ENCODE data around the gene GLUL.
"Not testable (repeated sequence)": the region's sequence is repeated elsewhere in the genome, so short reads cannot be mapped to it uniquely, and the experiment has no call there.

Gene GLUL

GRCh38 chr1:182381962-182382819, 9.4 kb downstream of the GLUL start:
- Histone ChIP-seq H3K36me3 (ENCODE audit: control insufficient read depth, insufficient read depth, low read length) (peaks cover 32% of the 10 kb centered on the region), H3K4ac (ENCODE audit: low read depth, low read length) (no peak overlapping the region), H3K4me1 (ENCODE audit: control insufficient read depth, low read depth, low read length) (peaks cover 4% of the 10 kb centered on the region), H3K56ac (ENCODE audit: low read length) (no peak overlapping the region), H3K4me3 (ENCODE audit: low read length) (no peak overlapping the region), H3K18ac (ENCODE audit: low read length) (no peak overlapping the region), H3K79me2 (ENCODE audit: control insufficient read depth, insufficient read depth, low read length) (peaks cover 8% of the 10 kb centered on the region), H2BK120ac (ENCODE audit: low read depth, low read length) (no peak overlapping the region), H2BK15ac (replicated peaks; ENCODE audit: low read depth) (no peak overlapping the region), H2BK5ac (ENCODE audit: low read length) (no peak overlapping the region), H4K5ac (ENCODE audit: low read length) (no peak overlapping the region), H3K27ac (ENCODE audit: low read depth, low read length) (no peak overlapping the region), H4K8ac (ENCODE audit: low read depth, low read length) (no peak overlapping the region), H2AK5ac (ENCODE audit: low read length) (no peak overlapping the region), H3K79me1 (ENCODE audit: low read length) (peaks cover 21% of the 10 kb centered on the region), H3K27me3 (ENCODE audit: insufficient read depth, low read length, poor library complexity) (no peaks in the 10 kb centered on the region), H3K9ac (ENCODE audit: low read length) (no peak overlapping the region), H3K23ac (ENCODE audit: low read length) (no peak overlapping the region), H3K4me2 (ENCODE audit: low read length) (no peak overlapping the region)
- peak; percentile 25 for DNase-seq
- no CpG with 5 or more reads among the region's 9 CpGs for WGBS (ENCODE audit: extremely low coverage, insufficient coverage, low lambda C conversion rate)

DNA sequence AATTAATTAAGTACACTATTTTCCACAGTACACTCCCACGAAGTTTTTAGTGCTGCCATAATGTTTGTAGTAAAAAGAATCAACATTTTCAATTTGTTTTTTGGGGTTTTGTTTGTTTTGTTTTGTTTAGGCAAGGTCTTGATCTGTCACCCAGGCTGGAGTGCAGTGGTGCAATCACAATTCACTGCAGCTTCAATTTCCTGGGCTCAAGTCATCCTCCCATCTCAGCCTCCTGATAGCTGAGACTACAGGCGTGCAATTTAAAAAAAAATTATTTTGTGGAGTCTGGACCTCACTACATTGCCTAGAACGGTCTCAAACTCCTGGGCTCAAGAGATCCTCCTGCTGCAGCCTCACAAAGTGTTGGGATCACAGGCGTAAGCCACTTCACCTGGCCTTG, 11.4 kb downstream of the GLUL start:
- H3K4ac ChIP-seq (ENCODE audit: low read depth, low read length): no peak overlapping the region
- no peak overlapping the region for H2BK120ac ChIP-seq (ENCODE audit: low read depth, low read length)
- H3K27me3 ChIP-seq (ENCODE audit: insufficient read depth, low read length, poor library complexity): no peaks in the 10 kb centered on the region
- no peak overlapping the region for H4K8ac ChIP-seq (ENCODE audit: low read depth, low read length)
- H2AK5ac ChIP-seq (ENCODE audit: low read length): no peak overlapping the region
- no peak overlapping the region for H3K9ac ChIP-seq (ENCODE audit: low read length)
- H2BK5ac ChIP-seq (ENCODE audit: low read length): no peak overlapping the region
- H3K23ac ChIP-seq (ENCODE audit: low read length): no peak overlapping the region
- peaks cover 4% of the 10 kb centered on the region for H3K4me1 ChIP-seq (ENCODE audit: control insufficient read depth, low read depth, low read length)
- H3K79me2 ChIP-seq (ENCODE audit: control insufficient read depth, insufficient read depth, low read length): no peaks in the 10 kb centered on the region
- H3K27ac ChIP-seq (ENCODE audit: low read depth, low read length): no peak overlapping the region
- no peak overlapping the region for H2BK15ac ChIP-seq (replicated peaks; ENCODE audit: low read depth)
- no peak for DNase-seq
- H3K4me2 ChIP-seq (ENCODE audit: low read length): no peak overlapping the region
- H3K56ac ChIP-seq (ENCODE audit: low read length): no peak overlapping the region
- peaks cover 4% of the 10 kb centered on the region for H3K79me1 ChIP-seq (ENCODE audit: low read length)
- H4K5ac ChIP-seq (ENCODE audit: low read length): no peak overlapping the region
- no peak overlapping the region for H3K4me3 ChIP-seq (ENCODE audit: low read length)
- WGBS (ENCODE audit: extremely low coverage, insufficient coverage, low lambda C conversion rate): no CpG with 5 or more reads among the region's 4 CpGs
- H3K18ac ChIP-seq (ENCODE audit: low read length): no peak overlapping the region
- peaks cover 14% of the 10 kb centered on the region for H3K36me3 ChIP-seq (ENCODE audit: control insufficient read depth, insufficient read depth, low read length)

DNA sequence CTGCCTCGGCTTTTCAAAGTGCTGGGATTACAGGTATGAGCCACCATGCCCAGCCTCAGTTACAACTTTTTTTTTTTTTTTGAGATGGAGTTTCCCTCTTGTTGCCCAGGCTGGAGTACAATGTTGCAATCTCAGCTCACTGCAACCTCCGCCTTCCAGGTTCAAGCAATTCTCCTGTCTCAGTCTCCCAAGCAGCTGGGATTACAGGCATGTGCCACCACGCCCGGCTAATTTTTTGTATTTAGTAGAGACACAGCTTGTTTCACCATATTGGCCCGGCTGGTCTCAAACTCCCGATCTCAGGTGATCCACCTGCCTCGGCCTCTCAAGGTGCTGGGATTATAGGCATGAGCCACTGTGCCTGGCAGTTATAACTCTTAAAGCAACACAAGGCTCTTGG, 11.8 kb downstream of the GLUL start:
- not testable (repeated sequence) for H3K4me2 ChIP-seq (ENCODE audit: low read length); H3K56ac ChIP-seq (ENCODE audit: low read length); H3K27ac ChIP-seq (ENCODE audit: low read depth, low read length); H2BK120ac ChIP-seq (ENCODE audit: low read depth, low read length); H2BK5ac ChIP-seq (ENCODE audit: low read length); H3K4me3 ChIP-seq (ENCODE audit: low read length); H3K4me1 ChIP-seq (ENCODE audit: control insufficient read depth, low read depth, low read length); DNase-seq; H3K4ac ChIP-seq (ENCODE audit: low read depth, low read length); H3K27me3 ChIP-seq (ENCODE audit: insufficient read depth, low read length, poor library complexity); H3K18ac ChIP-seq (ENCODE audit: low read length); H3K79me2 ChIP-seq (ENCODE audit: control insufficient read depth, insufficient read depth, low read length); H3K9ac ChIP-seq (ENCODE audit: low read length); H2BK15ac ChIP-seq (replicated peaks; ENCODE audit: low read depth); H3K23ac ChIP-seq (ENCODE audit: low read length); H3K79me1 ChIP-seq (ENCODE audit: low read length); H2AK5ac ChIP-seq (ENCODE audit: low read length); H4K8ac ChIP-seq (ENCODE audit: low read depth, low read length); H4K5ac ChIP-seq (ENCODE audit: low read length)
- H3K36me3 ChIP-seq (ENCODE audit: control insufficient read depth, insufficient read depth, low read length): peaks cover 12% of the 10 kb centered on the region
- WGBS (ENCODE audit: extremely low coverage, insufficient coverage, low lambda C conversion rate): no CpG with 5 or more reads among the region's 7 CpGs

DNA sequence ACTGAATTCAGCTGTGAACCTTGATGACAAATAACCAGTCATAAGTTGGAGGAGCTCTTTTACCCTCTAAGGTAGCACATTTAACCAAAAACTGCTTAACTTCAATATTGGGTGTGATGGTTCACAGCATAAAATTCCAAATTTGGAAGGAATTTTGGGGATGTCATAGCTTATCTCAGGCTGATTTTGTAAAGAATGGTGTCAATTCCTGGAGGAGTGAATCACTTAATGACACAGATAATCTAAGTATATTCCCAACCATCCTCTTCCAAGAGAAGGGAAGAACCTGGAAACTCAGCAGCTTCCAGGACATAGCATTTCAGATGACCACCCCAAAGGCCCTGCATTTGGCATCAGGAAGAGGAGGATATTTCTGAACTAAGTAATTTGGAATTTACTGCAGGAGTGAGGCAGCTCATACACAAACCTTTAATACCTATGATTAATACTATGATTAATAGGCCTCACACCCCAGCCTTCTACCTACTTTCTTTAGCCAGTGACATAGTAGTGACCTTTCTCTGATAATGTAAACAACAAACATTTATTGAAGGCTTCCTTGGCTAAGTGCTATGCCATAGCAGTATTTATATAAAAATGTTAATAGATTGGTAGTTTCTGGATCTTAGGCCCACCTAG, 14.5 kb downstream of the GLUL start:
- Histone ChIP-seq H3K27ac (ENCODE audit: low read depth, low read length) (no peak overlapping the region), H3K79me1 (ENCODE audit: low read length) (no peaks in the 10 kb centered on the region), H2BK5ac (ENCODE audit: low read length) (no peak overlapping the region), H3K9ac (ENCODE audit: low read length) (no peak overlapping the region), H4K5ac (ENCODE audit: low read length) (no peak overlapping the region), H3K18ac (ENCODE audit: low read length) (no peak overlapping the region), H3K4me1 (ENCODE audit: control insufficient read depth, low read depth, low read length) (peaks cover 2% of the 10 kb centered on the region), H2BK120ac (ENCODE audit: low read depth, low read length) (no peak overlapping the region), H2AK5ac (ENCODE audit: low read length) (no peak overlapping the region), H3K27me3 (ENCODE audit: insufficient read depth, low read length, poor library complexity) (no peaks in the 10 kb centered on the region), H3K4me2 (ENCODE audit: low read length) (no peak overlapping the region), H3K79me2 (ENCODE audit: control insufficient read depth, insufficient read depth, low read length) (no peaks in the 10 kb centered on the region), H3K4ac (ENCODE audit: low read depth, low read length) (no peak overlapping the region), H3K4me3 (ENCODE audit: low read length) (no peak overlapping the region), H3K56ac (ENCODE audit: low read length) (no peak overlapping the region), H2BK15ac (replicated peaks; ENCODE audit: low read depth) (no peak overlapping the region), H3K36me3 (ENCODE audit: control insufficient read depth, insufficient read depth, low read length) (peaks cover under 1% of the 10 kb centered on the region), H4K8ac (ENCODE audit: low read depth, low read length) (no peak overlapping the region), H3K23ac (ENCODE audit: low read length) (no peak overlapping the region)
- peak; percentile 28 for DNase-seq

- no CpG with 5 or more reads among the region's 5 CpGs for WGBS (ENCODE audit: extremely low coverage, insufficient coverage, low lambda C conversion rate)
- no peak overlapping the region for H2BK5ac ChIP-seq (ENCODE audit: low read length)
Observed at GRCh38 chr1:182374101-182374834, 17.3 kb downstream of the GLUL start.

More at GRCh38 chr1:182374101-182374834, 17.3 kb downstream of the GLUL start:
- Histone ChIP-seq H3K4me2 (ENCODE audit: low read length) (no peak overlapping the region), H4K5ac (ENCODE audit: low read length) (no peak overlapping the region), H3K56ac (ENCODE audit: low read length) (no peak overlapping the region), H2BK15ac (replicated peaks; ENCODE audit: low read depth) (no peak overlapping the region), H3K27ac (ENCODE audit: low read depth, low read length) (no peak overlapping the region), H4K8ac (ENCODE audit: low read depth, low read length) (no peak overlapping the region), H3K36me3 (ENCODE audit: control insufficient read depth, insufficient read depth, low read length) (no peaks in the 10 kb centered on the region), H3K9ac (ENCODE audit: low read length) (no peak overlapping the region), H2BK120ac (ENCODE audit: low read depth, low read length) (no peak overlapping the region), H3K18ac (ENCODE audit: low read length) (no peak overlapping the region), H3K79me1 (ENCODE audit: low read length) (no peaks in the 10 kb centered on the region), H3K79me2 (ENCODE audit: control insufficient read depth, insufficient read depth, low read length) (no peaks in the 10 kb centered on the region), H3K4me3 (ENCODE audit: low read length) (no peak overlapping the region), H3K4me1 (ENCODE audit: control insufficient read depth, low read depth, low read length) (no peaks in the 10 kb centered on the region), H3K23ac (ENCODE audit: low read length) (no peak overlapping the region), H3K27me3 (ENCODE audit: insufficient read depth, low read length, poor library complexity) (no peaks in the 10 kb centered on the region), H2AK5ac (ENCODE audit: low read length) (no peak overlapping the region), H3K4ac (ENCODE audit: low read depth, low read length) (no peak overlapping the region)
- DNase-seq: no peak
